Upper lobe of left lung (tissue), 4 donors: Measurements from ENCODE around the gene TUBB1.

Source experiments
- EP300 ChIP-seq, 4 donors: sonication (generic); formaldehyde crosslinking; IDR thresholded peaks; one replicate each; pipeline ENCODE4 v1.5.1; 2017; ENCODE audit warnings: antibody characterized with exemption in 4 of 4, control low read depth in 2 of 4
- POLR2A ChIP-seq, 4 donors: fragments of 450-650 bp; IDR thresholded peaks; one replicate each; pipeline ENCODE4 v1.5.1; 2016 to 2017; ENCODE audit warnings: antibody characterized with exemption in 4 of 4, mild to moderate bottlenecking in 2 of 4
- POLR2AphosphoS5 ChIP-seq, 2 donors: sonication (generic); formaldehyde crosslinking; IDR thresholded peaks; one replicate each; pipeline ENCODE4 v1.5.1; 2017; ENCODE audit warnings: antibody characterized with exemption in 2 of 2
- TF ChIP-seq, protein P1 (sequence below), 6 experiments: fragments of 450-650 bp in 4 of 6; fragments of 200-600 bp in 2 of 6; sonication (generic) in 2 of 6; IDR thresholded peaks; one replicate each; pipeline ENCODE4 v1.5.1; 2016 to 2019; ENCODE audit warnings: antibody characterized with exemption in 6 of 6

DNA sequence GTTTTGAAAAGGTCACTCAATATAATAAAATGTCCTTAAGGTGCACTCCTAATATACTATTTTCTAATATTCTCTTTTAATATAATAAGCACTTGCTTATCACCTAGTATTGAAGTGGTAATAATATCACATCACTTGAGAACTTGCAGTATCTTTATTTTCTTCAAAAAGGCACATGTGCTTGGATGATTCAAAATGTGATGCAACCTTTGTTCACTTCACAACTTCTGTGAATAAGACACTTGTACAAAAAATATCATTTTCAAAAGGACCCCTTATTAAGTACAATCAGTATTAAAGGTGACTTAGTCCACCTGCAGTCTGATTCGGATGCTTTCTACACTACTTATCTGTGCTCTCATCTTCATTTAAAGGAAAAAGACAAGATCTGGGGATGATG lies 20.0 kb downstream of the TUBB1 start:
- TF ChIP-seq EP300 (IDR thresholded peaks at IDR 0.05) (no peak), POLR2A (IDR thresholded peaks at IDR 0.05) (no peak), POLR2AphosphoS5 (IDR thresholded peaks at IDR 0.05) (no peak)
- TF ChIP-seq, protein P1, sequence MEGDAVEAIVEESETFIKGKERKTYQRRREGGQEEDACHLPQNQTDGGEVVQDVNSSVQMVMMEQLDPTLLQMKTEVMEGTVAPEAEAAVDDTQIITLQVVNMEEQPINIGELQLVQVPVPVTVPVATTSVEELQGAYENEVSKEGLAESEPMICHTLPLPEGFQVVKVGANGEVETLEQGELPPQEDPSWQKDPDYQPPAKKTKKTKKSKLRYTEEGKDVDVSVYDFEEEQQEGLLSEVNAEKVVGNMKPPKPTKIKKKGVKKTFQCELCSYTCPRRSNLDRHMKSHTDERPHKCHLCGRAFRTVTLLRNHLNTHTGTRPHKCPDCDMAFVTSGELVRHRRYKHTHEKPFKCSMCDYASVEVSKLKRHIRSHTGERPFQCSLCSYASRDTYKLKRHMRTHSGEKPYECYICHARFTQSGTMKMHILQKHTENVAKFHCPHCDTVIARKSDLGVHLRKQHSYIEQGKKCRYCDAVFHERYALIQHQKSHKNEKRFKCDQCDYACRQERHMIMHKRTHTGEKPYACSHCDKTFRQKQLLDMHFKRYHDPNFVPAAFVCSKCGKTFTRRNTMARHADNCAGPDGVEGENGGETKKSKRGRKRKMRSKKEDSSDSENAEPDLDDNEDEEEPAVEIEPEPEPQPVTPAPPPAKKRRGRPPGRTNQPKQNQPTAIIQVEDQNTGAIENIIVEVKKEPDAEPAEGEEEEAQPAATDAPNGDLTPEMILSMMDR (IDR thresholded peaks at IDR 0.05), result no peak
